GM12891 (cell line): ENCODE measurements around the gene DOK3.

Source experiments
- PAX5 ChIP-seq: IDR thresholded peaks from 2 replicates; pipeline ENCODE4 v1.6.1; 2011; ENCODE audit warnings: low read length, moderate library complexity, mild to moderate bottlenecking; ENCODE audit not compliant: insufficient read depth, severe bottlenecking
- POLR2A ChIP-seq: IDR thresholded peaks from 2 replicates; pipeline ENCODE4 v1.6.1; 2011; ENCODE audit warnings: low read depth, low read length, control low read depth
- POLR2AphosphoS5 ChIP-seq: IDR thresholded peaks from 2 replicates; pipeline ENCODE4 v1.6.1; 2011; ENCODE audit warnings: low read depth, low read length, control low read depth
- POU2F2 ChIP-seq: IDR thresholded peaks from 2 replicates; pipeline ENCODE4 v1.6.1; 2011; ENCODE audit warnings: low read depth, mild to moderate bottlenecking, control low read depth, low read length, moderate library complexity
- SPI1 ChIP-seq: IDR thresholded peaks from 2 replicates; pipeline ENCODE4 v1.6.1; 2011; ENCODE audit warnings: low read depth, low read length, control low read depth
- TAF1 ChIP-seq: IDR thresholded peaks from 2 replicates; pipeline ENCODE4 v1.6.1; 2011; ENCODE audit warnings: low read depth, low read length, control low read depth

- TF ChIP-seq POLR2AphosphoS5 (no peak), POLR2A (no peak), TAF1 (no peak), PAX5 (no peak), SPI1 (peak; percentile 49), POU2F2 (no peak)
Measured at GRCh38 chr5:177479774-177480173, 29.9 kb downstream of the DOK3 start.
